ENCODE measurements around the gene RCBTB1.

RCBTB1 gene

DNA sequence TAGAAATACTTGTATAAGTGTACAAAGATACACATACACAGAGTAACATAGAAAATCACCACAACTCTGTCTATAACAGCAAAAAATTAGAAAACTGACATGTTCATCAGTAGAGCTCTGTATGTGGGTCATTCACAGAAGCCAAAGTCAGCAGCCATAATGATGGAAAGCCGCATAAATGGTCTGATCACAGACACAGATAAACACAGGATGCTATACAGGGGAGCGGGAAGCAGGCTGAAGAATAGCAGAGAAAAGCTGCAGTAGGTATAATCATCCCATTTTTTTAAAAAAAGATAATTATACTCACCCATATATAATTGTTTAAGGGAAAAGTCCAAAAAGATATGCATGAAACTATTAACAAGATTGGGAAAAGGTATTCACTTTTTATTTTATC lies 31.5 kb downstream of the RCBTB1 start:
- no peak for DNase-seq

DNA sequence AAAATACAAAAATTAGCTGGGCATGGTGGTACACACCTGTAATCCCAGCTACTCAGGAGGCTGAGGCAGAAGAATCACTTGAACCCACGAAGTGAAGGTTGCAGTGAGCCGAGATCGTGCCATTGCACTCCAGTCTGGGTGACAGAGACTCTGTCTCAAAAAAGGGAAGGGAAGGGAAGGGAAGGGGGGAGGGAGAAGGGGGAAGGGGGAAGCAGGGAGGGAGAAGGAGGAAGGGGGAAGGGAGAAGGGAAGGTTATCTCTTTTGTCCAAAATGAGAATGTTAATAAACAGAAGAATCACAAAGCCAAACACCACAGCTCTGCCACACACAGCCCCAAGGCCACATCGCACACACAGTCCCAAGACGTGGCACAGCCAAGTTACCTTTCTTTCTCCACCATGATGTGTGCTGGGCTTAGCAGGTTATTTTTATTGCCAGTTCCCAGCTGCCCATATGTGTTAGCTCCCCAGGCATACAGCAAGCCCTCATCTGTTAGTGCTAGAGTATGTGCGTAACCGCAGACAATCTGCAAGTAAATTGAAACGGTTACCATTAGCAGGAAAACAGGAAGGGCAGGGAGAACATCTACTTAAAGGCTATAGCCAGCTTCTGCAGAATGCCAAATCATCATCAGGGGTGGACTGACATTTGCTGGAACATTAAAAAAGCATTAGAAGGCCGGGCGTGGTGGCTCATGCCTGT lies 34.3 kb downstream of the RCBTB1 start:
- DNase-seq, result peak; percentile 51

- DNase-seq, result no peak
Observed at GRCh38 chr13:49549289-49549688, 36.1 kb downstream of the RCBTB1 start.

GRCh38 chr13:49546561-49546960 lies 38.8 kb downstream of the RCBTB1 start:
- DNase-seq, result no peak

DNA sequence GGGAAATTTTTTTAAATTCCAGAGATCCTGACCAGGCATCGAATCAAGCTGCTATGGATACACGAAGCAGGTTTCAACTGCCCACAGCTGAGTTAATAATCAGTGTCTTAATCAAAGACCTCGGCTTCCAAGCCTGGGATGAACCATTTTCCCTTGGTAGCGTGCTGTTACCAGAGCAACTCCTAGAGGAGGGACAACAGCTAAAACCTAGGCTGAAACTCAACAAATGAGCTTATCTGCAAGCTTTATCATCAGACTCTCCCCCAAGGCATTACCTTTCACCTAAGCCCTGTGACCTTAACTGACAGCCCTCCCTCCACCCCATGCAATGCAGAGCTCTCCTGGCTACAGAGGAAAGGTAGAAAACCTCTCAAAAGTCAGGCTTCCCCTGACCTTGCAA lies 39.7 kb downstream of the RCBTB1 start:
- no peak for DNase-seq

DNA sequence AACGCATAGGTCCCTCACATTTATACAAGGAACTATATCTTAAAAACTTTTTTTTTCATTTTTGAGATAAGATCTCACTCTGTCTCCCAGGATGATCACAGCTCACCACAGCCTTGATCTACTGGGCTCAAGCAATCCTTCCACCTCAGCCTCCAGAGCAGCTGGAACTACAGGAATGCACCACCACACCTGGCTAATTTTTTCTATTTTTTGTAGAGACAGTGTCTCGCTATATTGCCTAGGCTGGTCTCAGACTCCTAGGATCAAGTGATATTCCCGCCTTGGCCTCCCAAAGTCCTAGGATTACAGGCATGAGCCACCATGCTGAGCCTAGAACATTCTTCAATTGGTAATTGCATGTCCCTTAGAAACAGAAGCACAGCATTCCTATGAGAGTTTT lies 41.7 kb downstream of the RCBTB1 start:
- no peak for DNase-seq

DNA sequence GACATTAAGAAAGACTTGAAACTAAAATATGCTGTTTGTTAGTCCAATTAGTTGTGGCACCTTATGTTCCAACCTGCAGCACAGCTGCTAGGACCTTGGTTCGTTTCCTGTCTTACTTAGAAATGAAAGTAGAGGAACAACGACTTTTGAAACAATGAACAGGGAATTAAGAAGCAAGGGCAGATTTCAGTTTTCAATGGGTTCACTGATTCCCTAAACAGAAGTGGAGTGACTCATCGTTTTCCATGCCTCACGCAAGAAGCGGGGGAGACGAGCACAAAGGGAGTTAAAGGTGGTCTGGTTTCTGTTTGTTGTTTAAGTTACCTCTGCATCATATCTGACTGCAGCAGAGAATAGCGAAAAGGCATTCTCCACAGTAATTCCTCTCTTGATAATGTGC lies 44.8 kb downstream of the RCBTB1 start:
- DNase-seq, result peak; percentile 60

- DNase-seq, result no peak
Observed at GRCh38 chr13:49539746-49540145, 45.6 kb downstream of the RCBTB1 start.

GRCh38 chr13:49539313-49539712 lies 46.0 kb downstream of the RCBTB1 start:
- no peak for DNase-seq

GRCh38 chr13:49538404-49538803 lies 47.0 kb downstream of the RCBTB1 start:
- DNase-seq, result no peak

GRCh38 chr13:49536144-49536873 lies 49.0 kb downstream of the RCBTB1 start:
- DNase-seq, result peak; percentile 67

- DNase-seq, result peak; percentile 68
Observed at GRCh38 chr13:49533591-49534269, 51.6 kb downstream of the RCBTB1 start.

GRCh38 chr13:49533011-49533410 lies 52.3 kb downstream of the RCBTB1 start:
- no peak for DNase-seq

DNA sequence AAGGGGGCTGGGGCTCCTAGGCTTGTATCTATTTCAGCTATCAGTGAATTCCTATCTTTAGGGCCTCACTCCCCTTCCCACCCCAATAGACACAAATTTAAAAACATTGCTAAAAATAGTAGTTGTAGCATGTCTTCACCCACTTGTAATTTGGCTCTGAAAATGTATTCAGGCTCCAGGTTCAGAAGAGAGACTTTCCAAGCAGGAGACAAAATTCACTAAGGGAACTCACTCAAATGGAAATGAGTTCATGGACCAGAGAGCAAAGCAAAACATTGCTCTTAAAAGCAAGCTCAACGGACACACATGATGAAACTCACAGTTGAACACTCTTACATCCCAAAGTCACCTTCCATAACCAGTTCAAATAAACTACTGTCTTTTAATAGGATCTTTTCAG lies 52.8 kb downstream of the RCBTB1 start:
- DNase-seq, result no peak

GRCh38 chr13:49530457-49530856 lies 54.9 kb downstream of the RCBTB1 start:
- peak; percentile 78 for DNase-seq

DNA sequence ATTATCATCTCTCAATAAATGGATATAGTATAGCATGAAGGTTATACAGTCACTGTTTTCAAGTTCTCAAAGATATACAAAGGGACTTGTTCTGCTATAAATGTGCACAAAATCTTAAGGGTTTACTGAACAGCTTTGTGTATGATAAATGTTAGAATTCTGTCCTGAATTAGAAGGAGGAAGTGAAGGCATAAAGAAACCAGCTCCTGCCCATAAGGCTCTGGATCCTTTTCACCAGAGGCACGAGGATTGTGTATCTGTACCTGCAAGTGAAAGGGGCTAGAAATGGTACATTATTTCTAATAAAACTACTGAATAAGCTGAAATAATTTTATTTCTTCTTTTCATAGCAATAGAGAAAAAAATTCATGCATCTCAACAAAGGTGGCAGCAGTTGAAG lies 57.2 kb downstream of the RCBTB1 start:
- DNase-seq, result peak; percentile 41

DNA sequence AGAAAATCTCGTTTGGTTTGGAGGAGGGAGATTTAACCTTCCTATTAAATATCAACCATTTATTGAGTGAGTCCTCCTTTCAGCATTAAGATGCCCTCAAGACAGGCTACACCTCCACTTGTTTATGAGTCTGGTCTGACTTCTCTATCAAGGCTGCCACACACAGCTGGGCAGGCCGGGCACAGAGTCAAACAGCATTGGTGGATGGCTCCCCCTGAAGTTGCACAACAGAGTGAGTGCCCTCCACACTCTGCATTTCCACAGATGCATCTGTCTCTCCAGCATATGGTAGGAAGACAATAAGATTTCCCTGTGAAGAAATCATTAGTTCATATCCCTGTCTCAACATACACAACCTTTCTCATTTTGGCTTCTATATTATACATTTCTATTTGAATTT lies 58.2 kb downstream of the RCBTB1 start:
- DNase-seq, result no peak

DNA sequence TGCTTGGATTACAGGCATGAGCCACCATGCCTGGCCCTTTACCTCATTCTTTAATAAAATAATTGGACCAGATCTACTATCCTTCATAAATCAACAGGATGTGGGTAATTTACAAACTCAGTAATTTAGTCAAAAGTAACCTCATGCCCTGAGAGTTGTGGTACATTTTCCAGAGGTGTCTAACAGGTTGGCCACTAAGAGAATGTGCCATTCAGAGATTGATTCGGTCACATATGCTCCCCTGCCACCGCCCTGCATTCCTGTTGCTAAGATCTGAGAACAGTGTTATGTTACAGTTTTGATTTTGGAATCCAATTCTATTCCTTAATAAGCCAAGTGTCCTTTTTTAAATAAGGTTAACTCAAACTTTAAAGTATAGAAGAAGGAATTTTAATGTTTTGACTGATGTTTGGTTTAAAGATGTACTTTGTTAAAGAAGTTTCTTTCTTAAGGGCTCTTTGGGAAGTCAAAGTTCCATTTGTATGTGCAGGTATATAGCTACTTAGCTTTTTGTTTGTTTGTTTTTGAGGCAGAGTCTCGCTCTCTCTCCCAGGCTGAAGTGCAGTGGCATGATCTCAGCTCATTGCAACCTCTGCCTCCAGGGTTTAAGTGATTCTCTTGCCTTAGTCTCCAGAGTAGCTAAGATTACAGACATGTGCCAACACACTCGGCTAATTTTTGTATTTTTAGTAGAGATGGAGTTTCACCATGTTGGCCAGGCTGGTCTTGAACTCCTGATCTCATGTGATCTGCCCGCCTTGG lies 60.4 kb downstream of the RCBTB1 start:
- DNase-seq, result no peak

- DNase-seq, result no peak
Observed at GRCh38 chr13:49521224-49521623, 64.1 kb downstream of the RCBTB1 start.

DNA sequence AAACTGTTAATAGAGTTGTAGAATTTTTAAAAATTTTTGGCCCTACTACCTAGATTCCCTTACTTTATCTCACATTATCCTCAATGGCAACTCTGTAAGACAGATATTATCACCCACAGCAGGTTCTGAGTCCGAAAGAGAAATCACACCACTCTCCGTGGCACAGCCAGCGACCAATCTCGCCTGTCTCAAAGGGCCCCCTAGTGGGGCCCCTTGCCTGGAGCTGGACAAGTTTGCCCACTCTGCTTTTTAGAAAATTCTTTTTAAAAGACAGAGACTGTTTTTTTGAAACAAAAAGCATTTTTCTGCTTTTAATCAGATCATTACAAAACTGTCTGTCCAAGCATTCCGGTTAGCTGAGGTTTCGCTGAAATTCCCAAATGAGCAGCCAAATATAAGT lies 67.9 kb downstream of the RCBTB1 start:
- DNase-seq, result no peak

GRCh38 chr13:49516467-49516866 lies 68.9 kb downstream of the RCBTB1 start:
- DNase-seq, result no peak

DNA sequence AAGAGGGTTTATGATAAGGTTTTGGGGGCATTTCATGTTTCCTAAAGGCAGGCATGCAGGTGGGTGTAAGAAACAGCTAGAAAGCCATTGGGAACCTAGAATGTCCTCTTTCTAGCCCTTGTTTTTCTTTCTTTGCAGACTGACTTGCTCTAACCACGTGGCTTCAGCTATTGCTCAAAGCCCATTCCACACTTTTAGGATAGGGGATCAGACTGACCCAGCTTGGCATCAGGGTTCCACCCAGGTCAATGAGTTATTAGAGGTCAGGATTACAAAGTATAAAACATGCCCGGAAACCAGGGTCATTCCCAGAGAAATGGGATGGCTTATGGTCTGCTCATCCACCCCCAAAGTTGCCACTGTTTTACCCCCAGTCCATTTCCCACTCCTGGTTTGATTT lies 72.8 kb downstream of the RCBTB1 start:
- no peak for DNase-seq

DNA sequence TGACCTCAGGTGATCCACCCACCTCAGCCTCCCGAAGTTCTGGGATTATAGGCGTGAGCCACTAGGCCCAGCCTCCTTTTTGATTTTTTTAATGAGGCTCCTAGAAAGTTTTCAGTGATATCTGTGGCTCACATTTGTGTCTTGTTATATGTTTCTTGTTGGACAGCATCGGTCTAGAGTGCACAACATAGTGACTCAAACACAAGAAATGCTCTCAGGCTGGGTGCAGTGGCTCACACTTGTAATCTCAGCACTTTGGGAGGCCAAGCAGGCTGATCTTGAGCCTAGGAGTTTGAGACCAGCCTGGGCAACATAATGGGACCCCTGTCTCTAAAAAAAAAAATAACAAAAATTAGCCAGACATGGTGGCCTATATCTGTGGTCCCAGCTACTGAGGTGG lies 81.4 kb downstream of the RCBTB1 start:
- no peak for DNase-seq
